GM21381 (cell line): ENCODE results near the gene MICALL1.

ENCODE experiments used
- ATAC-seq: cut with Tn5 transposase; IDR thresholded peaks from one replicate; pipeline ENCODE4 v1.9.1; 2021; ENCODE audit warnings: mild to moderate bottlenecking, moderate library complexity; ENCODE audit not compliant: unreplicated experiment

Gene MICALL1

DNA sequence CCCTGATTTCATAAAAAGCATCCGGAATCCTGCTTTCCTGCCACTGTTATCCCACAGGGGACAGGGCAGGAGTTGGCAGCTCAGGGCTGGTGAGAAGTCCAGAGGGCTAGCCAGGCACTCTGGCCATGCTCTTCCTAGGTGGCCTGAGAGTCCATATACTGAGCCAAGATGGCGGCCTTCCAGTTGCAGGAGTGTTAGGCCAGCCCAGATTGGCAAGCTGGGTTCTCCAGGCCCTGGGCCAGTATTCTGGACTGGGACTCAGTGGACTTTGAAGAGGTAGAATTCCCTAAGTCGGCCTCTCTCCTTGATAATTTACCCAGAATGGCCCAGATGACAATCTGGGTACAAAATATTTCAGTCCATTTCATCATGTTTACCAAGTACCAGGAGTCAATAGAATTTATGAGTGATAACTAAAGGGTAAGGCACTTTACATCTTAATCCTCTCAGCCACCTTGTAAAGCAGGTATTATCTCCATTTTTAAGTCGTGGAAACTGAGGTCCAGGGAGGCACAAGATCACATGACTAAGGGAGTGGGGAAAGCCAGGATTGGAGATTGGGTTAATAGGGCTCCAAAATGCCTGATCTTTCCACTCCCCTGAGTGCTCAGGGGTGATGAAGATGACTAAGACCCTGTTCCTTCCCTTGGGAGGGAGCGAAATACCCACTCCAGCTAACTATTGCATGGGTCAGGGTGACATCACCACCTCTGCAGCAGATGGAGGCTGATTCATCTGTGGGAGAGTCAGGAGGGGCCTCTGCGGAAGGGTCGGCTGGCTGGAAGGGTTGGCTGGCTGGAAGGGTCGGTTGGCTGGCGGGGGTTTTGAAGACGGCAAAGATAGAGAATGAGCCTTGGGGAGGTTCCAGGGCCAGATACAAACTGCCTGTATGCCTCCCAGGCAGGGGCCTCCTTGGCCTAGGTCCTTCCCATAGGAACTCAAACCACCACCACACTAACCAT, 1.2 kb upstream of the MICALL1 start:
- ATAC-seq: no peak

DNA sequence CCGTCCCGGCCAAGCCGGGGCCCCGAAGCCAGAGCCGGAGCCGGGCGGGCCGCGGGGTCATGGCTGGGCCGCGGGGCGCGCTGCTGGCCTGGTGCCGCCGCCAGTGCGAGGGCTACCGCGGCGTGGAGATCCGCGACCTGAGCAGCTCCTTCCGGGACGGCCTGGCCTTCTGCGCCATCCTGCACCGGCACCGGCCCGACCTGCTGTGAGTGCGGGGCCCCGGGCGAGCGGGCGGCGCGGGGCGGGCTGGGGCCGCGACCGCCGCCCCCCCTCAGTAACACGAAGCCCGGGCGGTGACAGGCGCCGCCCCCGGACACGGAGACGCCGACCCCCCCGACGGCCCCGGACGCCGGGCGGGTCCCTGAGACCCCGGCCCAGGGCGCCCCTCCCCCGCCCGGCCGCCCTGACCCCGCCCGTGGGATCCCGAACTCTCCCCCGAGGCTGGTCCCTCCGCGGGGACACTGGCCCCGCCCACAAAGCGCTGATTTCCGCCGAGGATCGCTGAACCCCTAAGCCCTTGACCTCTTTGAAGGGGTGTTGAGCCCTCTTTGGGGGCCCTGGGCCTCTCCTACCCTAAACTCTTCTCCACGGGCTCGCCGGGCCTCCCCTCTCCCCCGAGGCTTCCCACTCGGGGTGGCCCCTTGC, 389 bp downstream of the MICALL1 start:
- ATAC-seq: peak; percentile 26

DNA sequence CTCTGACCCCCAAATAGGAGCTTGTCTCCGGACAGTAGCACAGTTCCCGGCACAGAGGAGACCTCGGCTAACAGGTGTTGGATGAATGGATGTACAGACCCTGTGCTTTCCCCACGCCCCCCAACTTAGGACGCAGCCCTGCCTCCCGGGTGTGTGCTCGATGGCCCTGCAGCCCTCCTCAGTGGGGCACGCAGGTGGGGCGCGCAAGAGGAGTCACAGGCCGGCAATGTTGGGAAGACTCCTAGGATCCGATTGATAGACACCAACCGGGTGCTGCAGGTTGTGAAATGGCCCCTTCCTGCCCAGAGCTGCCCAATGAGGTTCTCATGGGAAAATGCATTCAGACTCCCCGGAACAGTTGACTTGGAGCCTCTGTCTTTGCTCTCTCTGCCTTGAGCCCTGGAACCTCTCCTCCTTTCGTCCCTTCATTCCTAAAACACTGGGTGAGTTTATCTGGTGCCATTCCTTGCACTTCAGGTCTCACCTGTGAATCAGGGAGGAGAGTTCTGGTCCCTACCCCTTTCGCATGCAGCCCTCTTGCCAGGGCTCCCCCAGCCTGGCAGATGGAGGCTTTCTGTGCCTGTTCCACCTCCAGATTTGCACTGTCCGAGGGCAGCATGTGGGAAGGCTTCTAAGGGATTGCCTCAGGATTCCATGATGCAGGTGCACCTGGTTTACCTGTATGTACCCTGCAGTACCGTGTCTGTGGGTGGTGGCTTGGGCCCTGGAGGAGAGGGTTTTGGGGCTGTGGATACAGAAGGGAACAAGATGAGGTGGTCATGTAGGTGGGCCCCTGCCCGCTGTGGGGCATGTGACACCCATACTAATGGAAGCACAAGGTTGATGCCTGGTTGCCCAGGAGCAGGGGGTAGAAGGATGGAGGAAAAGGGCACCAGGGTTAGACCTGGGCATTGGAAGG, 1.2 kb downstream of the MICALL1 start:
- peak; percentile 7 for ATAC-seq

DNA sequence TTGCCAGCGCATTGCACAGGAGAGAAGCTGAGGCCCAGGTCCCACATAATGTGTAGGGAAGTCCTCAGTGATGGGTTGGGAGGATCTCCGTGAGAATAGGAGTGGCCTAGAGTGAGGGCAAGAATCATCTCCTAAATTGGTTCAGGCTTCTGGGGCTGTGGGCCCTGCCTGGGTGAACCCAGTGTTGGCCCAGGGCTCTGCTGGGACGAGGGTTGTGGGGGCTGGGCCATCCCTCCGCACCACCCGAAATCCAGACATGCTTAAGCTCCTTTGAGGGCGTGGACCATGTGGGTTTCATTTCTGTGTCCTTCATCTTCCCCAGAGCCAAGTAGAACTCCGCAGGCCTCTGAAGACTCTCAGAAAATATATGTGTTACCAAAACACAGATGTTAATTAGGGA, 3.7 kb downstream of the MICALL1 start:
- no peak for ATAC-seq

DNA sequence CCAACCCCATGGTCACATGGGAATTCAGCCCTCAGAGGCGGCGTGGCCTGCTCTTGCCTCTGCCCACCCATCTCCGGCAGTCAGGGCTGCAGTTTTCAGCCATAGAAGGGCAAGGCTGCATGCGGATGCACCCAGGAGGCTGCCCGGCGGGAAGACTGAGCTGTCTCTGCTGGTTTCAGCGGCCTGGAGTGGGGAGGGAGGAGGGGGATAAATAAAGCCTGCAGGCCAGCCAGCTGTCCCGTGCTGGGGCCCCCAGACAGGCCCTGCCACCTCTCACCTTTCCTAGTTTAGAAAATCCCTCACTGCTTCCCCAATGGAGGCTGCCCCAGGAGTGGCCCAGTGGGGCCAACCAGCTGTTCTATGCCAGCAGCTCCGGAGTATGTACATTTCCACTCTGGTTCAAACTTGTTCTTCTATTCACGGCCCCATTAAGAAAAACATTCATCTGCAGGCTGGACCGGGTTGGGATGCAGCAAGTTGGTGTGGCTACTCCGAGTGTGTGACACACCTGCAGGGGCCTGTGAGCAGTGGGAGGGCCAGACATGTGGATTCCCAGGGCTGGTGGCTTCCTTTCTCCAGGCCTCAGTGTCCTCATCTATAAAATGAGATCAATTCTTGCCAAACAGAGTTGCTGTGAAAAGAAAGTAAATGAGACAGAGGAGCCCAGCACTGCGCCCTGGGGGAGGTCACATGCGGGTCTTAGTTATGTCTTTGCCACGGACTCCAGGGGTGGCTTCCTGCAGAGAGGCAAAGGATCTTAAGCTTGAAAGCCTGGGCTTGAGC, 5.0 kb downstream of the MICALL1 start:
- ATAC-seq: no peak

DNA sequence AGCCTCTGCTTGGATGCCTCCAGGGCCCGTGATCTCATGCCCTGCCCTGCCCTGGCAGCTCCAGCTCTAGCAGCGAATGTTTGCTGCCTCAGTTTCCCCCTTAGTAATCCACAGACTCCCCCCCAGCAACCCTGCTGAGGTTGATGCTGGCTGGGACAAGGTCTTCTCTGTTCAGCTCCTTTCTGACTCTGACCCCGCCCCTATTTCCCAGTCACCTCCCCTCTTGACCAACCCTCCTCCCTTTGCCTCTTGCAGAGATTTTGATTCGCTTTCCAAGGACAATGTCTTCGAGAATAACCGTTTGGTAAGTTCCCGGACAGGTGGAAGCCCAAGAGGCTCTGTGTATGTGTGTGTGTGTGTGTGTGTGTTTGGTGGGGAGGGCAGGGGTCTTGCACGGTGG, 5.6 kb downstream of the MICALL1 start:
- ATAC-seq: no peak

DNA sequence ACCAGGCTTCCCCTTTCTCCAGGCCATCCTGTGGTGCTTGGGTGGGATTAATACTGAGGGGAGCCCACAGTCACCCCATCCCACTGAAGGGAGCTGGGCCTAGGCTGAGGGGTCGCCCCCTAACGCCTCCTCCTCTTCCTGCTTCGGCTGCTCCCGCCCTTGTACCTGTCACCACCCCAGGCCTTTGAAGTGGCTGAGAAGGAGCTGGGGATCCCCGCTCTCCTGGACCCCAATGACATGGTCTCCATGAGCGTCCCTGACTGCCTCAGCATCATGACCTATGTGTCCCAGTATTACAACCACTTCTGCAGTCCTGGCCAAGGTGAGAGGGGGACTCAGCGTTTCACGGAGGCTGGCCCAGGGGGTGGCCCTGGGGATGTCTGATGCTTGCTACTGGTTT, 6.1 kb downstream of the MICALL1 start:
- ATAC-seq: no peak

DNA sequence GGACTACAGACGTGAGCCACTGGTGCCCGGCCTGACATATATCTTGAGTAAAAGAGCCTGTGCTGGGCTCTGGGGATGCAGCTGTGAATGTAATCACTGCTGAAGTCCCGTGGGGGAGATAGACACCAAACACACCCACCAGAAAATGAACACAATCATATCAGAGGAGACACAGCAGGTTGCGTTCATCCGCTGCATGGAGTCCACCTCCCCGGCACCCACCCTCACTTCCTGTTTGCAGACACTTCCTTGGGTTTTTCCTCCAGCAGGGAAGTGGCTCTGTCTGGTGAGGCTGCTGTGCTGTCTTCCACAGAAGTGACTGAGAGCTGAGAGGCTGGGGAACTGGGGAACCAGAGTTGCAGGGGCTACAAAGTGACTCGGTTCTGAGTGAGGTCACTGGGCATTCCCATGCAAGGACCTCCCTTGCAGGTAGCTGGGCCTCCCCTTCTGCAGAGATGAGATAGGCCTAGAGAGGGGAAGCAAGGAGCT, 7.2 kb downstream of the MICALL1 start:
- ATAC-seq: no peak

DNA sequence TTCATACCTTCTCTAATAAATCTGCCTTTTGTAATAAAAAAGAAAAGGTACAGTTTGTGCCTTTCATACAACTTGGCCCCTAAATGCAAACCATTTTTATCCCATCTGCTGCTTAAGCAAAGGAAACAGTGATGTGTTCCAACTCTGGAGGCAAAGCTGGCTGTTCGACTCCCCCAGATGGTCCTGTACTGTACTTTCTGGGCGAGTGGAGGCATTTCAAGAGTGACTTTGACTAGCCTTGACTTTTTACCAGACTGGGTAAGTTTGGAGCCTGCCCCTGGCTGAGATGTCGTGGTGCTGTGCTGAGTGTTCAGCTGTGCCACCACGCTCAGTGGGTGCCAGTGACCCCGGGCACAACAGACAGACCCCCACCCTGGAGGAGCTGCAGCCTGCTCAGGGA, 10.2 kb downstream of the MICALL1 start:
- no peak for ATAC-seq

DNA sequence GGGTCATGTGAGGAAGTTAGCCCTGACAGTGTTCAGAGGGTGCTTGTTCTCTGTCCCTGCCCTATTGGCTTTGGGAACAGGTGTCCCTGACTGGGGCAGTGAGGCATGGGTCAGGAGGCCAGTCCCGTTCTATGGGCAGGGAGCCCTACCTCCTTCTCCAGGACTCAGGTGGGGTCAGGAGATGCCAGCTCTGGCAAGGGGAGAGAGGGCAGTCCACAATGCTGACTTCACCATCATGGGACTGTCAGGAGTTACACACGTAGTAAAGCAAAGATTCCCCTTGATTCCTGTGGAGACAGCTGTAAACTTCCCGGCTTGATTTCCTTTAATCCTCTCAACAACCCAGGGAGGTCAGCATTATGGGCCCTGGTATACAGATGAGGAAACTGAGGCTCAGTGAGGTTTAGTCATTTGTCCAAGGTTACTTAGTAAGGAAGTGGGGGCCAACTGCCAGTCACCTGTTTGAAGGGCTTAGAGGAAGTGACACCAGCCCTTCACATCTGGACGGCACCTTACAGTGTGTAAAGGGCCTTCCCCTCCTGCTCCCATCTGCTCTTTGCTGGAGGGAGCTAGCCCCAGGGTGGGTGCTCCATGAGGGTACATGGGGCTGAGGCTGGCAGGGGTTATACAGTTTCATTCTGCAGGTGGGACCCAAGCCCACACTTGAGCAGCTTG, 11.9 kb downstream of the MICALL1 start:
- ATAC-seq: no peak

DNA sequence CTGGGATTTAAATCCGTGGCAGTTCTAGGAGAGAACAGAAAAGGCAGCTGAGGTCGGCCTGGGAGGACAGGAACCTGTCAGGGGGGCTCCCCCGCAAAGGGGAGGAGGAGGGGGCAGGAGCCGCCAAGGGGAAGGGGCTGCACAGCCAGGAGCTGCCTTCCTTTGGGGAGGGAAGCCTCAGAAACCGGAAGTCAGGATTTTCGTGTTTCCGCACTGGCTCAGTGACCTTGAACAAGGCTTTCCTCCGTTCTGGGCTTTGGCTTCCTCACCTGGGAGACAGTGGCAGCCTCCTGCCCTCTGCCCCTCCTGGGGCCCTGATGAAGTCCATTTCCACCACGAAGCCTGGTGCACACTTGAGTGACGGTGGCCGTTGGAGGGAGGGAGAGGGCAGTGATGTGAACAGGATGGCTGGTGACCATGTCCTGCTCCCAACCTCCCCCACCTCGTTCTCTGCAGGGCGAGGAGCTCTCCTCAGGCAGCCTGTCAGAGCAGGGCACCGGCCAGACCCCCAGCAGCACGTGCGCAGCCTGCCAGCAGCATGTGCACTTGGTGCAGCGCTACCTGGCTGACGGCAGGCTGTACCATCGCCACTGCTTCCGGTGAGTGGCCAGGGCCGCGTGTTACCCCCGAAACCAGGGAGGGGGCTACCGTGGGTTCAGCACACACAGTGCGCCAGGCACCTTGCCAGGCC, 12.6 kb downstream of the MICALL1 start:
- no peak for ATAC-seq

DNA sequence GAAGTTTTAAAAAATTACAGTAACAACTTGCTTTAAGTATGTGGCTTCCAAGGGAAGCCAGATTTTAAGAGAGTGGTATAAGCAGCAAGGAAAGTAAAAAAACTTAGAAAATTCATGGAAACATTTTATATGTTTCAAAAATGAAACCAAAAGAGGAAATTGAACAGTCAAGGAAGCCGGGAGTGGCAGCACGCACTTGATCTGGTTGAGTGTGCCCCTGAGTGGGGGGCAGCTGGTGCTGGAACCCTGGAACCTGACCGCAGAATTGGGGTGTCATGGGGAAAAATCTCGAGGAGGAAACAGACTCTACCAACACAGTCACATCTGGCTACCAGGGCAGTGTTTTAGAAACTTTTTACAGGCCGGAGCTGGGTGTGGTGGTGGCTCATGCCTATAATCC, 14.0 kb downstream of the MICALL1 start:
- no peak for ATAC-seq

DNA sequence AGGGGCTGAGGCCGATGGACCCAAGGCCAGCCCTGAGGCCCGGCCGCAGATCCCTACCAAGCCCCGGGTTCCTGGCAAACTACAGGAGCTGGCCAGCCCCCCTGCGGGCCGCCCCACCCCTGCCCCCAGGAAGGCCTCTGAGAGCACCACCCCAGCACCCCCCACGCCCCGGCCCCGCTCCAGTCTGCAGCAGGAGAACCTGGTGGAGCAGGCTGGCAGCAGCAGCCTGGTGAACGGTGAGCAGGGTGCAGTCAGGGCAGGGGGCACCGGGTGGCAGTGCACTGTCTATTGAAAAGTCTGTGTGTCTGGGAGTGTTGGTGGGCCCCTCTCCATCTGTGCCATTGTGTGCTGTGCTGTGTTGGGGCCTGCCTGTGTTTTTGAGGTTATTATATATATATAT, 16.1 kb downstream of the MICALL1 start:
- ATAC-seq: no peak

DNA sequence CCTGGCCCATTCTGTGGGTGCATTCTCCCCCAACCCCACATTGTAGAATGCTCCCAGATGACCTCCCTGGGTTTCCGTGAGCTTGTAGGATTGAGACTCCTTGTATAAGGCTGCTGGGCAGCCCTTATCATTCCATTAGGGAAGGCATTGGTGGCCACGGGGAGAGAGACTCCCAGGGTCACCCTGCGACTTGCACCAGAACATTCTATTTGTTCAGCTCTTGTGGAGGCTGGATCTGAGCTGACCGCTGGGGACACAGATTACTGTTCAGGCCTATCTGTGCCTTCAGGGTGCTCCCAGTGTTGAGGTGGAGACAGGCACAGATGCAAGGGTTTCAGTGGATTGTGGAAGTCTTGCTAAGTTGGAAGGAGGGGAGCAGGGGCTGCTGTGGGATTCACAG, 17.8 kb downstream of the MICALL1 start:
- no peak for ATAC-seq

DNA sequence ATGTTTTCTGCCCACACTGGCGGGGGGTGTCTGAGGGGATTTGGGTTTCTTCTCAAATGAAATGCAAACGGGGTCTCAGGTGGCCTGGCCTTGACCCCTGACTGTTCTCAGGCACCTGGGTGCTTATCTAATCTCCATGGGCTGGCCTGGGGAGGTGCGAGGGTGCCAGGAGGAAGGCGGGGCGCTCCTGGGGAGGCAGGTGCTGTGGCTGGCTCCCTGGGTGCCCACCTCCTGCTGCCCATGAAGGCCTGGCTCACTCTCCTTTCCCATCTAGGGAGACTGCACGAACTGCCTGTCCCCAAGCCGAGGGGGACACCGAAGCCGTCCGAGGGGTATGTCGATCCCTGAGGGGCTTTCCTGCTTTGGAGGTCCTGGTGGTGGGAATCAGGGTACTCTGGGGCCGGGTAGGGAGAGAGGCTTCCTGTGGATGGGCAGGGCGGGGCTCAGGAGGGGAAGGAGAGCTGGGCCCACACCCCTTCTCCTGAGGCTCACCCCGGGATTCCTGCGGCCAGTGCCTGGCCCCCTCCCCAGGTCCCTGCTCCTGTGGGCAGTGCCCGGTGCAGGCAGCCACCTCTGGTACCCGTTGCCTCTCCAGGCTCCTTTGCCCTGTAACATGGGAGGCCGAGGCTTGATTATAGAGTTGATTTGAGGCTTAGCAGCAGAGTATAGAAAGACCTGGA, 18.4 kb downstream of the MICALL1 start:
- ATAC-seq: no peak

DNA sequence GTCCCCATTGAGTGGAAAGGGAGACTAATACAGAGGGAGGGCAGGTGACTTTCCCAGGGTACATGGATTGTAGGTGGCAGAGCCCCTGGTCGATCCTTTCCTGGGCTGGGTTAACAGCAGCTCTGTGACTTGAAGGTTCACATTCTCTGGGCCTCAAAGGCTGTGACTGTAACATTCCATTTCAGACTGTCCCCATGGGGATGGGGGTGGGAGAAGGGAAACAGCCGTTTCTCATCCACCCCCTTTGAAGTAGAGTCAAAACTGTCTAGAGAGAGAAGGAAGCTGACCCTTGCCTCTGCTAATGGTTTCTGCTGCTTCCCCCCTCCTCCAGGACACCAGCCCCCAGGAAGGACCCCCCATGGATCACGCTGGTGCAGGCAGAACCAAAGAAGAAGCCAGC, 19.2 kb downstream of the MICALL1 start:
- ATAC-seq: no peak

DNA sequence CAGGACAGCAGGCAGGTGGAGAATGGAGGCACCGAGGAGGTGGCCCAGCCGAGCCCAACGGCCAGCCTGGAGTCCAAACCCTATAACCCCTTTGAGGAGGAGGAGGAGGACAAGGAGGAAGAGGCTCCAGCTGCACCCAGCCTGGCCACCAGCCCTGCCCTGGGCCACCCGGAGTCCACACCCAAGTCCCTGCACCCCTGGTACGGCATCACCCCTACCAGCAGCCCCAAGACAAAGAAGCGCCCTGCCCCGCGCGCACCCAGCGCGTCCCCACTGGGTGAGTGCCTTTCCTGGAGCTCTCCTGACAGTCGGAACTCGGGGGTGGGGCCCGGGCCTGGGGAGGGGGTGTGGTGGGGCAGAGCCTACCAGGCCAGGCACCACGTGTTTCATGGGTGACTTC, 19.7 kb downstream of the MICALL1 start:
- ATAC-seq: no peak

DNA sequence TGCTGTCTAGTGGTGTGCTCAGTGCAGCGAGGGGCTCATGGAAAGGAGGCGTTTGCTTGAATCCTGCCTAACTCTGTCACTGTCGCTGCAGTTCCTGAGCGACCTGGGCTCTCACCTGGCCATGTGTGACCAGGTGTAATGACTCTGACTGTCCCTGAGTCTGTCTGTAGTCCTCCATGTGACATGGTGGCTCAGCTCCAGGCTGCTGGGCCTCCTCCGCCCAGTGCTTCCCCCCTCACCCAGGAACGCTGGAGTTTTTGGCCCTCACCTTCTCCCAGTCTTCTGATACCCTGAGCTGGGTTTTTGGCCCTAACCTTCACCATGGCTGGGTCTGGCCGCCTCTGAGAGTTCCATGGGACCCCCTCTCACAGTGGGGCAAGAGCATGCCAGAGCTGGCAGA, 20.3 kb downstream of the MICALL1 start:
- ATAC-seq: no peak
